22Rv1 (cell line): ENCODE measurements around the gene NINJ2.

Experiments
- CTCF ChIP-seq: fragments of 450-650 bp; IDR thresholded peaks from 2 replicates; pipeline ENCODE4 v1.5.1; 2017; ENCODE audit warnings: mild to moderate bottlenecking
- ZFX ChIP-seq: fragments of 450-650 bp; IDR thresholded peaks from 2 replicates; pipeline ENCODE4 v1.6.1; 2017; ENCODE audit warnings: antibody characterized with exemption, borderline replicate concordance

GRCh38 chr12:625998-626397 lies 37.2 kb downstream of the NINJ2 start:
- TF ChIP-seq CTCF (no peak), ZFX (no peak)
